DND-41 (cell line): Measurements from ENCODE around the gene PMEPA1.

Experiments used
- EZH2 ChIP-seq: IDR thresholded peaks from 3 replicates; pipeline ENCODE4 v1.6.1; 2012; ENCODE audit warnings: borderline replicate concordance, low read depth, mild to moderate bottlenecking, moderate library complexity, low read length, inconsistent platforms; ENCODE audit not compliant: severe bottlenecking
- TF ChIP-seq, protein P1 (sequence below): IDR thresholded peaks from 2 replicates; pipeline ENCODE4 v1.5.1; 2012; ENCODE audit warnings: borderline replicate concordance, low read length, moderate library complexity, mild to moderate bottlenecking; ENCODE audit not compliant: poor library complexity, severe bottlenecking; ENCODE audit errors: extremely low read depth

DNA sequence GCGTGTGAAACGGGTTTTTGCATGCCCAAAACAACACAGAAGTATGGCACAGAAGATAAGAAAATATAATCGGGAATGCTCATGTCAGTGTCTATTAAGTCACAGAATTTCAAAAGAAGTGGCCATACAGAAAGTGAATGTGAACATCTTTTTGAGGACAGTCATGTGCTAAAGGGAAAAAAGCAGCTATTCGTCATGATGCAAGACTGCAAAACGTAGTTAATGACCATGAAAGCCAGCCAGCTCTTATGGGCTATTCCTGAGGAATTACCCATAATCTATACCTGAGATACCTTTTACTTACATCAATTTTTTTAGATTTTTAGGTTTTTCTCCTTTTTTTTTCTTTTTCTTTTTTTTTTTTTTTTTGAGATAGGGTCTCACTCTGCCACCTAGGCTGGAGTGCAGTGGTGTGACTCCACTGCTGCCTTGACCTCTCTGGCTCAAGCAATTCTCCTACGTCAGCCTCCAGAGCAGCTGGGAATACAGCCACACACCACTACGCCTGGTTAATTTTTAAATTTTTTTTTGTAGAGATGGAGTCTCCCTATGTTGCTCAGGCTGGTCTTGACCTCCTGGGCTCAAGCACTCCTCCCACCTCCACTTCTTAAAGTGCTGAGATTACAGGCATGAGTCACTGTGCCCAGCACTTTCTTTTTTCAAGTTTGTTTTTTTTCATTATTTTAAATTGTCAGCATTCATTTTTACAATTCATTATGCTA is 71.5 kb downstream of the PMEPA1 start:
- TF ChIP-seq, protein P1, sequence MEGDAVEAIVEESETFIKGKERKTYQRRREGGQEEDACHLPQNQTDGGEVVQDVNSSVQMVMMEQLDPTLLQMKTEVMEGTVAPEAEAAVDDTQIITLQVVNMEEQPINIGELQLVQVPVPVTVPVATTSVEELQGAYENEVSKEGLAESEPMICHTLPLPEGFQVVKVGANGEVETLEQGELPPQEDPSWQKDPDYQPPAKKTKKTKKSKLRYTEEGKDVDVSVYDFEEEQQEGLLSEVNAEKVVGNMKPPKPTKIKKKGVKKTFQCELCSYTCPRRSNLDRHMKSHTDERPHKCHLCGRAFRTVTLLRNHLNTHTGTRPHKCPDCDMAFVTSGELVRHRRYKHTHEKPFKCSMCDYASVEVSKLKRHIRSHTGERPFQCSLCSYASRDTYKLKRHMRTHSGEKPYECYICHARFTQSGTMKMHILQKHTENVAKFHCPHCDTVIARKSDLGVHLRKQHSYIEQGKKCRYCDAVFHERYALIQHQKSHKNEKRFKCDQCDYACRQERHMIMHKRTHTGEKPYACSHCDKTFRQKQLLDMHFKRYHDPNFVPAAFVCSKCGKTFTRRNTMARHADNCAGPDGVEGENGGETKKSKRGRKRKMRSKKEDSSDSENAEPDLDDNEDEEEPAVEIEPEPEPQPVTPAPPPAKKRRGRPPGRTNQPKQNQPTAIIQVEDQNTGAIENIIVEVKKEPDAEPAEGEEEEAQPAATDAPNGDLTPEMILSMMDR, result no peak
- TF ChIP-seq EZH2, result no peak
